Measurements from ENCODE around the gene MCF2L. TPM values are rescaled to one million over a fixed set of nuclear protein-coding genes. Genes with fewer than 3 reads are reported as not detected.

MCF2L gene
- total RNA-seq, 1 donor, result 8.0 TPM

- no peak overlapping the region for H3K4me3 ChIP-seq (ENCODE audit: low read depth, low read length)
- DNase-seq (ENCODE audit: low read depth), result no peak
- TF ChIP-seq, protein P1, sequence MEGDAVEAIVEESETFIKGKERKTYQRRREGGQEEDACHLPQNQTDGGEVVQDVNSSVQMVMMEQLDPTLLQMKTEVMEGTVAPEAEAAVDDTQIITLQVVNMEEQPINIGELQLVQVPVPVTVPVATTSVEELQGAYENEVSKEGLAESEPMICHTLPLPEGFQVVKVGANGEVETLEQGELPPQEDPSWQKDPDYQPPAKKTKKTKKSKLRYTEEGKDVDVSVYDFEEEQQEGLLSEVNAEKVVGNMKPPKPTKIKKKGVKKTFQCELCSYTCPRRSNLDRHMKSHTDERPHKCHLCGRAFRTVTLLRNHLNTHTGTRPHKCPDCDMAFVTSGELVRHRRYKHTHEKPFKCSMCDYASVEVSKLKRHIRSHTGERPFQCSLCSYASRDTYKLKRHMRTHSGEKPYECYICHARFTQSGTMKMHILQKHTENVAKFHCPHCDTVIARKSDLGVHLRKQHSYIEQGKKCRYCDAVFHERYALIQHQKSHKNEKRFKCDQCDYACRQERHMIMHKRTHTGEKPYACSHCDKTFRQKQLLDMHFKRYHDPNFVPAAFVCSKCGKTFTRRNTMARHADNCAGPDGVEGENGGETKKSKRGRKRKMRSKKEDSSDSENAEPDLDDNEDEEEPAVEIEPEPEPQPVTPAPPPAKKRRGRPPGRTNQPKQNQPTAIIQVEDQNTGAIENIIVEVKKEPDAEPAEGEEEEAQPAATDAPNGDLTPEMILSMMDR (IDR thresholded peaks at IDR 0.05; ENCODE audit: insufficient read depth, low read length), result no peak
Measured at GRCh38 chr13:113042456-113042855, 73.4 kb downstream of the MCF2L start.

DNA sequence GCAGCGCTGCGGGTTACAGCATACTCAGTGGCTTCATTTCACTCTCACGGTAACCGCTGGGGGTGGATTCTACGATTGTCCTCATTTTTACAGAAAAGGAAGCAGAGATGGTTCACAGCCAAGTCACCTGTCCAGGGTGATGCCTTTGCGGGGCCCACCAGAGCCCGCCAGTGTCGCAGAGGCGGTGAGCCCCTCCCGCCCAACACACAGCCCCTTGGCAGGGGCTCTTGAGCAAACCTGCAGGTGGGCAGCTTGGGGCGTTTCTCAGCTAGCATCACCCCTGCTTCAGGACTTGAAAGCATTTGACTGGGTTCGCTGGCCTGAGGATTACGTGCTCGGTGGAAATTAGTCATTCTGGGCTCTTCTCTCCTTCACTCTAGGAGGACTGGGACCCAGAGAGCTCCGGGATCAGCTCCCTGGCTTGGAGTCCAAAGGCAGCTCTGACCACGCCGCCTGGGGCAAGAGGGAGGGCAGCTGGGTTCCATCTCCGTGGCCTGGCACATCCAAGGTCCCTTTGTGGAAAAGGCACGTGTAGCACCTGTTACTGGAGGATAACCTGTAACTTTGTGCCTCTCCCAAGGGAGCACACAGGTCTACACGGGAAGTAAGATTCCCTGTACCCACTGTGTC, 74.1 kb downstream of the MCF2L start:
- TF ChIP-seq, protein P1 (IDR thresholded peaks at IDR 0.05; ENCODE audit: insufficient read depth, low read length), result no peak
- no peak for DNase-seq (ENCODE audit: low read depth)
- no peak overlapping the region for H3K4me3 ChIP-seq (ENCODE audit: low read depth, low read length)

DNA sequence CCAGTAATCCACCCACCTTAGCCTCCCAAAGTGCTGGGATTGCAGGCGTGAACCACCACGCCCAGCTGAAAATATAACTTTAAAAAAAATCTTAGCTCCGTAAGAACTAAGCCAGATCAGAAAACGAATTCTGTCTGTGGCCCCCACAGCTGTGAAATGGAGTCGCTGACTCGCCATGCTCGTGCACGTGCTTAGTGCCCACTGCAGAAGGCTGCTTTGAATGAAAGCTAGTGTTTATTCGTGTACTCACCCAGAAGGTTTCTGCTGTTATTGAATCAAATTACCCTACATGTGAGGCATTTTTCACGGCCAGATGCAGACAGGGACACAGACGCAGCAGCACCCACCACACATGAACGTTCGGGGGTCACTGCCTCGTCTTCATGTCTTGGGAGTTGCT, 74.9 kb downstream of the MCF2L start:
- H3K4me3 ChIP-seq (ENCODE audit: low read depth, low read length), result no peak overlapping the region
- no peak for DNase-seq (ENCODE audit: low read depth)
- TF ChIP-seq, protein P1 (IDR thresholded peaks at IDR 0.05; ENCODE audit: insufficient read depth, low read length), result no peak

- TF ChIP-seq, protein P1 (IDR thresholded peaks at IDR 0.05; ENCODE audit: insufficient read depth, low read length), result no peak
- no peak for DNase-seq (ENCODE audit: low read depth)
- H3K4me3 ChIP-seq (ENCODE audit: low read depth, low read length), result no peak overlapping the region
Measured at GRCh38 chr13:113044391-113045114, 75.5 kb downstream of the MCF2L start.

GRCh38 chr13:113045251-113046127, 76.5 kb downstream of the MCF2L start:
- DNase-seq (ENCODE audit: low read depth), result no peak
- H3K4me3 ChIP-seq (ENCODE audit: low read depth, low read length), result no peak overlapping the region
- TF ChIP-seq, protein P1 (IDR thresholded peaks at IDR 0.05; ENCODE audit: insufficient read depth, low read length), result no peak

- H3K4me3 ChIP-seq (ENCODE audit: low read depth, low read length), result no peak overlapping the region
- TF ChIP-seq, protein P1 (IDR thresholded peaks at IDR 0.05; ENCODE audit: insufficient read depth, low read length), result no peak
- DNase-seq (ENCODE audit: low read depth), result no peak
Measured at GRCh38 chr13:113046128-113046882, 77.3 kb downstream of the MCF2L start.
